ENCODE results near the gene CCDC78. TPM values are rescaled to one million over a fixed set of nuclear protein-coding genes. Genes with fewer than 3 reads are reported as not detected.

The CCDC78 gene
- total RNA-seq, 1 experiment from 2014 or later, result 3.5 TPM

DNA sequence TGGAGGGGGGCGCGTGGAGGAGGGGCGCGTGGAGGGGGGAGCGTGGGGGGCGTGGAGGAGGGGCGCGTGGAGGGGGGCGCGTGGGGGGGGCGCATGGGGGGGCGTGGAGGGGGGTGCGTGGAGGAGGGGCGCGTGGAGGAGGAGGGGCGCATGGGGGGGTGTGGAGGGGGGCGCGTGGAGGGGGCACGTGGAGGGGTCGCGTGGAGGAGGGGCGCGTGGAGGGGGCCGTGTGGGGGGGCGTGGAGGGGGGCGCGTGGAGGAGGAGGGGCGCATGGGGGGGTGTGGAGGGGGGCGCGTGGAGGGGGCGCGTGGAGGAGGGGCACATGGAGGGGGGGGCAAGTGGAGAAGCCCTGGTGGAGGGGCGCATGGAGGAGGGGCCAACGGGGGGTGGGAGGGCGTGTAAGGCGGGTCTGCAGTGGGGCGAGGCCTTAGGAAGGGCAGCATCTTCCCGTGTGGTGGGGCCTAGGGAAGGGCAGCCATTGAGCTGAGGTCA lies 41.5 kb upstream of the CCDC78 start:
- ChIA-PET POLR2A (no interaction called here), CTCF (no interaction called here)
- H3K36me3 Mint-ChIP-seq (ENCODE audit: insufficient read depth, unreplicated experiment), result no peaks in the 10 kb centered on the region
- H3K4me1 ChIP-seq, result 0 out of 2 replicates have a peak, but pooled peaks cover 2% of the 10 kb centered on the region
- no peak overlapping the region for H3K27ac Mint-ChIP-seq (ENCODE audit: unreplicated experiment)
- H3K4me3 Mint-ChIP-seq (ENCODE audit: unreplicated experiment), result no peak overlapping the region
- no peaks in the 10 kb centered on the region for H3K9me3 ChIP-seq
- no TSS peak for BruUV-seq (replicated peaks)
- H3K9me3 Mint-ChIP-seq (ENCODE audit: unreplicated experiment), result no peaks in the 10 kb centered on the region
- DNase-seq, result no peak
- H3K4me1 Mint-ChIP-seq (ENCODE audit: low read depth, unreplicated experiment), result no peaks in the 10 kb centered on the region
- TF ChIP-seq, protein P1, sequence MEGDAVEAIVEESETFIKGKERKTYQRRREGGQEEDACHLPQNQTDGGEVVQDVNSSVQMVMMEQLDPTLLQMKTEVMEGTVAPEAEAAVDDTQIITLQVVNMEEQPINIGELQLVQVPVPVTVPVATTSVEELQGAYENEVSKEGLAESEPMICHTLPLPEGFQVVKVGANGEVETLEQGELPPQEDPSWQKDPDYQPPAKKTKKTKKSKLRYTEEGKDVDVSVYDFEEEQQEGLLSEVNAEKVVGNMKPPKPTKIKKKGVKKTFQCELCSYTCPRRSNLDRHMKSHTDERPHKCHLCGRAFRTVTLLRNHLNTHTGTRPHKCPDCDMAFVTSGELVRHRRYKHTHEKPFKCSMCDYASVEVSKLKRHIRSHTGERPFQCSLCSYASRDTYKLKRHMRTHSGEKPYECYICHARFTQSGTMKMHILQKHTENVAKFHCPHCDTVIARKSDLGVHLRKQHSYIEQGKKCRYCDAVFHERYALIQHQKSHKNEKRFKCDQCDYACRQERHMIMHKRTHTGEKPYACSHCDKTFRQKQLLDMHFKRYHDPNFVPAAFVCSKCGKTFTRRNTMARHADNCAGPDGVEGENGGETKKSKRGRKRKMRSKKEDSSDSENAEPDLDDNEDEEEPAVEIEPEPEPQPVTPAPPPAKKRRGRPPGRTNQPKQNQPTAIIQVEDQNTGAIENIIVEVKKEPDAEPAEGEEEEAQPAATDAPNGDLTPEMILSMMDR (IDR thresholded peaks at IDR 0.05; ENCODE audit: insufficient read depth in 1 of 2, low read depth in 1 of 2, low read length in 1 of 2, severe bottlenecking in 1 of 2, unreplicated experiment in 1 of 2), result no peak
- H3K27me3 ChIP-seq (replicated peaks; ENCODE audit: control insufficient read depth, insufficient read depth, low read length), result no peaks in the 10 kb centered on the region
- no peaks in the 10 kb centered on the region for H3K36me3 ChIP-seq (ENCODE audit: control insufficient read depth, insufficient read depth, low read length)
- intact Hi-C loops (cut with micrococcal nuclease; ENCODE audit: unreplicated experiment), result no loop called here
- H3K27me3 Mint-ChIP-seq (ENCODE audit: insufficient read depth, unreplicated experiment), result no peaks in the 10 kb centered on the region
- H3K4me3 ChIP-seq (ENCODE audit: low read depth, low read length), result no peak overlapping the region

DNA sequence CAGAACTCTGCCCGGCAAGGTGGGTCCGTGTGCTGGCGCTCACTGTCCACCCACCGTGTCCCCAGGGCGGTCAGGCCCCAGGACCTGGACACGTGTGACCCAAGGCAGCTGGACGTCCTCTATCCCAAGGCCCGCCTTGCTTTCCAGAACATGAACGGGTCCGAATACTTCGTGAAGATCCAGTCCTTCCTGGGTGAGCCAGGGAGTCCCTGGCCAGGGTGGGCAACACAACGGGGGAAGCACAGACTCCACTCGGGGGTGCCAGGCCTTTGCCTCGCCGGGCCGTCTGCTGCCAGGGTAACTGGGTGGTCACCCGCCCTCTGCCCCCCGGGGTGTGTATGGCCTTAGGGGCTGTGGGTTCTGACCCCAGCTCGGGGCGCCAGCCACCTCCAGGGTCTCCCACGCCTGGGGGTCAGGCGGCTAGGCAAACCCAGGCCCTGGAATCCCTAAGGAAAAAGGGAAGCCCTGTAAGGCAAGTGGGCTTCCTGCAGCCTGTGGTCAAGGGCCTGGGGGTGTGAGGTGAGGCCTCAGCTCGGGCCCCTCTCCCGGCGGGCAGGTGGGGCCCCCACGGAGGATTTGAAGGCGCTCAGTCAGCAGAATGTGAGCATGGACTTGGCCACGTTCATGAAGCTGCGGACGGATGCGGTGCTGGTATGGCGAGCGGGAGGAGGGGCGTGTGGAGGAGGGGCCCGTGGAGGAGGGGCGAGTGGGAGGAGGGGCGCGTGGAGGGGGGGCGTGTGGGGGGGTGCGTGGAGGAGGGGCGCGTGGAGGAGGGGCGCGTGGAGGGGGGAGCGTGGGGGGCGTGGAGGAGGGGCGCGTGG lies 40.8 kb upstream of the CCDC78 start:
- intact Hi-C loops (cut with micrococcal nuclease; ENCODE audit: unreplicated experiment), result no loop called here
- no TSS peak for BruUV-seq (replicated peaks)
- Histone ChIP-seq H3K36me3 (ENCODE audit: control insufficient read depth, insufficient read depth, low read length) (no peaks in the 10 kb centered on the region), H3K27me3 (replicated peaks; ENCODE audit: control insufficient read depth, insufficient read depth, low read length) (no peaks in the 10 kb centered on the region), H3K4me1 (0 out of 2 replicates have a peak, but pooled peaks cover 5% of the 10 kb centered on the region), H3K4me3 (ENCODE audit: low read depth, low read length) (no peak overlapping the region), H3K9me3 (no peaks in the 10 kb centered on the region)
- no peak overlapping the region for H3K4me3 Mint-ChIP-seq (ENCODE audit: unreplicated experiment)
- ChIA-PET CTCF (interaction anchor here (0.6 kb wide), 1 partner anchor 395 kb away, joined by 3 read pairs; no protein-coding TSS in a partner anchor), POLR2A (no interaction called here)
- H3K27me3 Mint-ChIP-seq (ENCODE audit: insufficient read depth, unreplicated experiment), result no peaks in the 10 kb centered on the region
- no peak for DNase-seq
- no peak overlapping the region for H3K27ac Mint-ChIP-seq (ENCODE audit: unreplicated experiment)
- TF ChIP-seq, protein P1 (IDR thresholded peaks at IDR 0.05; ENCODE audit: insufficient read depth in 1 of 2, low read depth in 1 of 2, low read length in 1 of 2, severe bottlenecking in 1 of 2, unreplicated experiment in 1 of 2), result no peak
- H3K4me1 Mint-ChIP-seq (ENCODE audit: low read depth, unreplicated experiment), result no peaks in the 10 kb centered on the region
- H3K36me3 Mint-ChIP-seq (ENCODE audit: insufficient read depth, unreplicated experiment), result no peaks in the 10 kb centered on the region
- no peaks in the 10 kb centered on the region for H3K9me3 Mint-ChIP-seq (ENCODE audit: unreplicated experiment)

DNA sequence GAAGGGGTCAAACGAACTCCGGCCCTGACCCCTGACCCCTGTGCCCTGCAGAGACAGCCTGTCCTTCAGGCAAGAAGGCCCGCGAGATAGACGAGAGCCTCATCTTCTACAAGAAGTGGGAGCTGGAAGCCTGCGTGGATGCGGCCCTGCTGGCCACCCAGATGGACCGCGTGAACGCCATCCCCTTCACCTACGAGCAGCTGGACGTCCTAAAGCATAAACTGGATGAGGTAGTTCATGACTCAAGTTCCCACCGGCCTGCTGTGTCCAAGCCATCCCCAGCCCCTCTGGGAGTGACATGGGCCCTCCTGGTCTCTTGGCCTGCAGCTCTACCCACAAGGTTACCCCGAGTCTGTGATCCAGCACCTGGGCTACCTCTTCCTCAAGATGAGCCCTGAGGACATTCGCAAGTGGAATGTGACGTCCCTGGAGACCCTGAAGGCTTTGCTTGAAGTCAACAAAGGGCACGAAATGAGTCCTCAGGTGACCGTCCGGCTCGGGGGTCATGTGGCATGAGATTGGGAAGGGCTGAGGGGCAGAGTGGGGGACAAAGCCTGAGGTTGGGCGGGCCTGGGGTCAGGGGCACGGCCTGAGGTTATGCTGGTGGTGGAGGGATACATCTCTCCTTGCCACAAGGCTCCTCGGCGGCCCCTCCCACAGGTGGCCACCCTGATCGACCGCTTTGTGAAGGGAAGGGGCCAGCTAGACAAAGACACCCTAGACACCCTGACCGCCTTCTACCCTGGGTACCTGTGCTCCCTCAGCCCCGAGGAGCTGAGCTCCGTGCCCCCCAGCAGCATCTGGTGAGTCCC lies 40.0 kb upstream of the CCDC78 start:
- Mint-ChIP-seq H3K4me1 (ENCODE audit: low read depth, unreplicated experiment) (no peaks in the 10 kb centered on the region), H3K27ac (ENCODE audit: unreplicated experiment) (no peak overlapping the region), H3K27me3 (ENCODE audit: insufficient read depth, unreplicated experiment) (no peaks in the 10 kb centered on the region), H3K4me3 (ENCODE audit: unreplicated experiment) (no peak overlapping the region), H3K36me3 (ENCODE audit: insufficient read depth, unreplicated experiment) (no peaks in the 10 kb centered on the region), H3K9me3 (ENCODE audit: unreplicated experiment) (no peaks in the 10 kb centered on the region)
- BruUV-seq (replicated peaks), result no TSS peak
- CTCF ChIA-PET, result no interaction called here
- POLR2A ChIA-PET, result no interaction called here
- intact Hi-C loops (cut with micrococcal nuclease; ENCODE audit: unreplicated experiment), result no loop called here
- peaks cover 11% of the 10 kb centered on the region for H3K4me1 ChIP-seq
- no peaks in the 10 kb centered on the region for H3K27me3 ChIP-seq (replicated peaks; ENCODE audit: control insufficient read depth, insufficient read depth, low read length)
- no peaks in the 10 kb centered on the region for H3K9me3 ChIP-seq
- no peaks in the 10 kb centered on the region for H3K36me3 ChIP-seq (ENCODE audit: control insufficient read depth, insufficient read depth, low read length)
- TF ChIP-seq, protein P1 (IDR thresholded peaks at IDR 0.05; ENCODE audit: insufficient read depth in 1 of 2, low read depth in 1 of 2, low read length in 1 of 2, severe bottlenecking in 1 of 2, unreplicated experiment in 1 of 2), result no peak
- no peak for DNase-seq
- H3K4me3 ChIP-seq (ENCODE audit: low read depth, low read length), result no peak overlapping the region

Data from Caco-2 (cell line).